ENCODE measurements around the gene TBC1D22A. TPM values are rescaled to one million over a fixed set of nuclear protein-coding genes. Genes with fewer than 3 reads are reported as not detected.

Gene TBC1D22A
- total RNA-seq, 1 experiment from 2014 or later, result 14.3 TPM

- H3K36me3 ChIP-seq (ENCODE audit: low read depth, low read length), result no peaks in the 10 kb centered on the region
- no peak overlapping the region for H3K4me3 ChIP-seq (ENCODE audit: low read length)
- no peaks in the 10 kb centered on the region for H3K79me2 ChIP-seq (ENCODE audit: low read length)
- no peak overlapping the region for H3K4me2 ChIP-seq (ENCODE audit: low read length)
- intact Hi-C loops (cut with micrococcal nuclease), result no loop called here
- no peak overlapping the region for H3K9ac ChIP-seq (ENCODE audit: low read length)
- no peak overlapping the region for H3K27ac ChIP-seq (ENCODE audit: low read length)
- H3K27me3 ChIP-seq (ENCODE audit: low read length), result no peaks in the 10 kb centered on the region
- no peaks in the 10 kb centered on the region for H3K9me2 ChIP-seq (replicated peaks; ENCODE audit: low read length)
- BruUV-seq (replicated peaks), result no TSS peak
- POLR2A ChIA-PET (ENCODE audit: unreplicated experiment), result no interaction called here
- ATAC-seq (no peak), DNase-seq (no peak)
- CTCF ChIA-PET, result no interaction called here
- H3K9me3 ChIP-seq (ENCODE audit: low read length), result no peaks in the 10 kb centered on the region
- H2AFZ ChIP-seq (ENCODE audit: low read length), result no peak overlapping the region
- H3F3A ChIP-seq (ENCODE audit: low read length, unreplicated experiment), result no peaks in the 10 kb centered on the region
- TF ChIP-seq EZH2phosphoT487 (IDR thresholded peaks at IDR 0.05; ENCODE audit: borderline replicate concordance, low read length), result no peak
- TF ChIP-seq, protein P1, sequence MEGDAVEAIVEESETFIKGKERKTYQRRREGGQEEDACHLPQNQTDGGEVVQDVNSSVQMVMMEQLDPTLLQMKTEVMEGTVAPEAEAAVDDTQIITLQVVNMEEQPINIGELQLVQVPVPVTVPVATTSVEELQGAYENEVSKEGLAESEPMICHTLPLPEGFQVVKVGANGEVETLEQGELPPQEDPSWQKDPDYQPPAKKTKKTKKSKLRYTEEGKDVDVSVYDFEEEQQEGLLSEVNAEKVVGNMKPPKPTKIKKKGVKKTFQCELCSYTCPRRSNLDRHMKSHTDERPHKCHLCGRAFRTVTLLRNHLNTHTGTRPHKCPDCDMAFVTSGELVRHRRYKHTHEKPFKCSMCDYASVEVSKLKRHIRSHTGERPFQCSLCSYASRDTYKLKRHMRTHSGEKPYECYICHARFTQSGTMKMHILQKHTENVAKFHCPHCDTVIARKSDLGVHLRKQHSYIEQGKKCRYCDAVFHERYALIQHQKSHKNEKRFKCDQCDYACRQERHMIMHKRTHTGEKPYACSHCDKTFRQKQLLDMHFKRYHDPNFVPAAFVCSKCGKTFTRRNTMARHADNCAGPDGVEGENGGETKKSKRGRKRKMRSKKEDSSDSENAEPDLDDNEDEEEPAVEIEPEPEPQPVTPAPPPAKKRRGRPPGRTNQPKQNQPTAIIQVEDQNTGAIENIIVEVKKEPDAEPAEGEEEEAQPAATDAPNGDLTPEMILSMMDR (conservative IDR thresholded peaks at IDR 0.05; ENCODE audit: low read depth, low read length), result no peak
- no peak for TF ChIP-seq EZH2 (IDR thresholded peaks at IDR 0.05; ENCODE audit: low read length, unreplicated experiment)
- no peaks in the 10 kb centered on the region for H4K20me1 ChIP-seq (ENCODE audit: low read length)
- no peaks in the 10 kb centered on the region for H3K4me1 ChIP-seq (ENCODE audit: insufficient read depth, low read length)
Observed at GRCh38 chr22:47040486-47041270, 278.2 kb downstream of the TBC1D22A start.

DNA sequence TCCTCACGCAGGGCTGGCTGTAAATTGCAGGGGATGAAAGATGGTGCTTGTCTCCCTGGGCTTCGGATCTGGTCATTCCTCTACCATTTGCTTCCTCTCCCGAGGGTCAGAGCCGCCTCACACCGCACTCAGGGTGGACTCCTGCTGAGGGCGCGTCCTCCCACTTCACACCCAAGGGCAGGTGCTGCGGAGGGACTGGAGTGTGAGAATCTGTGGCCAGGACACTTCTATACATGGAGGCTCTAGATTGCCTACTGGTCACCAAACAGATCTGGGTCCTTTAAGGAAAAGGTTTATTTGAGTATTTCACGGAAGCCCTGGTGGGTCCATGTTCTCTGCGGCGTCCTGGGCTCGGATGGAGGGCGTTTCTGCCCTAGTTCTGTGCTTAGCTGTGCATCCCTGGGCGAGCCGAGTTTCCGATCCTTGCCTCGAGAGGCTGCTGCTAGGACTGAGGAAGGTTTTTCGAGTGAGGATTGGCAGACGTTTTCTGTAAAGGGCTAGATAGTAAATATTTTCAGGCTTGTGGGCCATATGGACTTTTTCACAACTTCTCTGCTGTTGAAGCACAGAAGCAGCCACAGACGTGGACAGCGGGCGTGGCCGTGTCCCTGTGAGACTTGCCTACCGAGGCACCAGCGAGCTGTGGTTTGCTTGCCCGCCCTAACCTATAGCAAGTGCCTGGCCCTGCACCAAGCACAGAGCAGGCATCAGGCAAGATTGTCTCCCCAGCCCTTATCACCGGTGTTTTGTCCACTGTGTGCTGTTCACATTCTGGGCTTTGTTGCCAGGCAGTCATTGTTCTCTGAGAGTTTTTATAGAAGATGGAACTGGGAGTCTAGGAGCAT, 279.0 kb downstream of the TBC1D22A start:
- no peaks in the 10 kb centered on the region for H3K79me2 ChIP-seq (ENCODE audit: low read length)
- no TSS peak for BruUV-seq (replicated peaks)
- no peaks in the 10 kb centered on the region for H3F3A ChIP-seq (ENCODE audit: low read length, unreplicated experiment)
- no peak overlapping the region for H3K9ac ChIP-seq (ENCODE audit: low read length)
- H3K27ac ChIP-seq (ENCODE audit: low read length), result no peak overlapping the region
- no peak for ATAC-seq
- H3K36me3 ChIP-seq (ENCODE audit: low read depth, low read length), result no peaks in the 10 kb centered on the region
- DNase-seq, result no peak
- H3K4me2 ChIP-seq (ENCODE audit: low read length), result no peak overlapping the region
- CTCF ChIA-PET, result no interaction called here
- no peaks in the 10 kb centered on the region for H3K4me1 ChIP-seq (ENCODE audit: insufficient read depth, low read length)
- H3K9me2 ChIP-seq (replicated peaks; ENCODE audit: low read length), result no peaks in the 10 kb centered on the region
- no peak overlapping the region for H2AFZ ChIP-seq (ENCODE audit: low read length)
- H3K27me3 ChIP-seq (ENCODE audit: low read length), result no peaks in the 10 kb centered on the region
- intact Hi-C loops (cut with micrococcal nuclease), result no loop called here
- TF ChIP-seq EZH2phosphoT487 (IDR thresholded peaks at IDR 0.05; ENCODE audit: borderline replicate concordance, low read length) (no peak), EZH2 (IDR thresholded peaks at IDR 0.05; ENCODE audit: low read length, unreplicated experiment) (no peak)
- TF ChIP-seq, protein P1 (conservative IDR thresholded peaks at IDR 0.05; ENCODE audit: low read depth, low read length), result no peak
- no peaks in the 10 kb centered on the region for H3K9me3 ChIP-seq (ENCODE audit: low read length)
- no peak overlapping the region for H3K4me3 ChIP-seq (ENCODE audit: low read length)
- POLR2A ChIA-PET (ENCODE audit: unreplicated experiment), result no interaction called here
- no peaks in the 10 kb centered on the region for H4K20me1 ChIP-seq (ENCODE audit: low read length)

All from PC-3 (cell line).